ENCODE data around the gene ZNF90.
"Not testable (repeated sequence)": the region's sequence is repeated elsewhere in the genome, so short reads cannot be mapped to it uniquely, and the experiment has no call there.

The ZNF90 gene

GRCh38 chr19:20072936-20073335 is 4.9 kb upstream of the ZNF90 start:
- H2AFZ ChIP-seq, result no peak overlapping the region
- no peak overlapping the region for H3K4me2 ChIP-seq (ENCODE audit: low read length)
- no peaks in the 10 kb centered on the region for H3K79me2 ChIP-seq
- no peaks in the 10 kb centered on the region for H3K4me1 ChIP-seq
- no peak overlapping the region for H3K27ac ChIP-seq
- no peak overlapping the region for H3K4me3 ChIP-seq (ENCODE audit: low read depth, low read length)
- H3K9ac ChIP-seq, result no peak overlapping the region
- no peaks in the 10 kb centered on the region for H3K36me3 ChIP-seq (ENCODE audit: control insufficient read depth, insufficient read depth, low read length)
- H3K9me3 ChIP-seq (ENCODE audit: control insufficient read depth, low read length), result no peaks in the 10 kb centered on the region
- TF ChIP-seq, protein P1, sequence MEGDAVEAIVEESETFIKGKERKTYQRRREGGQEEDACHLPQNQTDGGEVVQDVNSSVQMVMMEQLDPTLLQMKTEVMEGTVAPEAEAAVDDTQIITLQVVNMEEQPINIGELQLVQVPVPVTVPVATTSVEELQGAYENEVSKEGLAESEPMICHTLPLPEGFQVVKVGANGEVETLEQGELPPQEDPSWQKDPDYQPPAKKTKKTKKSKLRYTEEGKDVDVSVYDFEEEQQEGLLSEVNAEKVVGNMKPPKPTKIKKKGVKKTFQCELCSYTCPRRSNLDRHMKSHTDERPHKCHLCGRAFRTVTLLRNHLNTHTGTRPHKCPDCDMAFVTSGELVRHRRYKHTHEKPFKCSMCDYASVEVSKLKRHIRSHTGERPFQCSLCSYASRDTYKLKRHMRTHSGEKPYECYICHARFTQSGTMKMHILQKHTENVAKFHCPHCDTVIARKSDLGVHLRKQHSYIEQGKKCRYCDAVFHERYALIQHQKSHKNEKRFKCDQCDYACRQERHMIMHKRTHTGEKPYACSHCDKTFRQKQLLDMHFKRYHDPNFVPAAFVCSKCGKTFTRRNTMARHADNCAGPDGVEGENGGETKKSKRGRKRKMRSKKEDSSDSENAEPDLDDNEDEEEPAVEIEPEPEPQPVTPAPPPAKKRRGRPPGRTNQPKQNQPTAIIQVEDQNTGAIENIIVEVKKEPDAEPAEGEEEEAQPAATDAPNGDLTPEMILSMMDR (IDR thresholded peaks at IDR 0.05), result no peak
- no peaks in the 10 kb centered on the region for H3K27me3 ChIP-seq (ENCODE audit: control insufficient read depth, insufficient read depth, low read length)

DNA sequence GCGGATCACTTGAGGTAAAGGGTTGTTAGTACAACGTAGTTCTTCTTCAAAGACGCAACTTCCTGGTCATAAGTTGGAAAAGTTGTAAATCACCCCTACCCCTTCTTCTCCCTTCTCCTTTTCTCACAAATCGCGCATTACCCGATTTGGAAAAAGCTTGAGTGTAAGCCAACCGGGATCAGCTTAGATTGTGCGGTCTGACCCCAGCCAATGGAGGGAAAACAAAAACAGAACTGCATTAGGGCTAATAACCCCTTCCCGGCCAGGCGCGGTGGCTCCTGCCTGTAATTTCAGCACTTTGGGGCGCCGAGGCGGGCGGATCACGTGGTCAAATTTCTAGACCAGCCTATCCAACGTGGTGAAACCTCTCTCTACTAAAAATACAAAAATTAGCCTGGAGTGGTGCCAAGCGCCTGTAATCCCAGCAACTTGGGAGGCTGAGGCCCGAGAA is 806 bp downstream of the ZNF90 start:
- Histone ChIP-seq H3K4me3 (ENCODE audit: low read depth, low read length) (peak overlapping the region; percentile 78), H3K4me2 (ENCODE audit: low read length) (peak overlapping the region; percentile 84), H3K4me1 (peaks cover 25% of the 10 kb centered on the region), H3K27ac (peak overlapping the region; percentile 91), H3K36me3 (ENCODE audit: control insufficient read depth, insufficient read depth, low read length) (no peaks in the 10 kb centered on the region), H3K9me3 (ENCODE audit: control insufficient read depth, low read length) (no peaks in the 10 kb centered on the region), H3K79me2 (peaks cover 5% of the 10 kb centered on the region), H3K9ac (no peak overlapping the region), H2AFZ (peak overlapping the region; percentile 89), H3K27me3 (ENCODE audit: control insufficient read depth, insufficient read depth, low read length) (no peaks in the 10 kb centered on the region)
- TF ChIP-seq, protein P1 (IDR thresholded peaks at IDR 0.05), result no peak

- peak overlapping the region; percentile 91 for H3K27ac ChIP-seq
- H3K27me3 ChIP-seq (ENCODE audit: control insufficient read depth, insufficient read depth, low read length), result no peaks in the 10 kb centered on the region
- H3K4me1 ChIP-seq, result peaks cover 25% of the 10 kb centered on the region
- no peaks in the 10 kb centered on the region for H3K36me3 ChIP-seq (ENCODE audit: control insufficient read depth, insufficient read depth, low read length)
- peak overlapping the region; percentile 78 for H3K4me3 ChIP-seq (ENCODE audit: low read depth, low read length)
- H3K9ac ChIP-seq, result no peak overlapping the region
- H3K4me2 ChIP-seq (ENCODE audit: low read length), result peak overlapping the region; percentile 84
- H2AFZ ChIP-seq, result peak overlapping the region; percentile 40
- TF ChIP-seq, protein P1 (IDR thresholded peaks at IDR 0.05), result no peak
- H3K9me3 ChIP-seq (ENCODE audit: control insufficient read depth, low read length), result no peaks in the 10 kb centered on the region
- H3K79me2 ChIP-seq, result peaks cover 10% of the 10 kb centered on the region
Measured at GRCh38 chr19:20079476-20079875, 1.7 kb downstream of the ZNF90 start.

DNA sequence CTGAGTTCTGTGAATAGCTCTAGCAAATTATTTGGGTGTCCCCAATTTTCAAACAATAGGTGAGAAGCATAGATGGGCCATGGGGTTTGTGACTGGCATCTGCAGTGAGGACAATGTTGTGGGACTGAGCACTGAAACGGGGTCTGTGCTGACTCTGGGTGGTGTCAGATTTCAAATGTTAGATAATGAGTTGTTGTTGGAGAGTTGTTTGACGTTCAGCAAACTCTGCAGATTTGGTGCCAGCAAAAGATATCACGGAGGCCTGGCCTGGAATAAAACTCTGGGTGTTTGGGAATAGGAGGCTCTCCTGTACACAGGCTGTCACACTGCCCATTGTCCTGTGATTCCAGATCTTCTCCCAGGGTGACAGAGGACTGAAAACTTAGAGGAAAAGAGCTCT is 2.9 kb downstream of the ZNF90 start:
- no peak overlapping the region for H3K9ac ChIP-seq
- peaks cover 25% of the 10 kb centered on the region for H3K4me1 ChIP-seq
- peaks cover 17% of the 10 kb centered on the region for H3K79me2 ChIP-seq
- peak overlapping the region; percentile 56 for H2AFZ ChIP-seq
- no peaks in the 10 kb centered on the region for H3K36me3 ChIP-seq (ENCODE audit: control insufficient read depth, insufficient read depth, low read length)
- H3K4me2 ChIP-seq (ENCODE audit: low read length), result peak overlapping the region; percentile 84
- H3K9me3 ChIP-seq (ENCODE audit: control insufficient read depth, low read length), result no peaks in the 10 kb centered on the region
- H3K27ac ChIP-seq, result peak overlapping the region; percentile 91
- TF ChIP-seq, protein P1 (IDR thresholded peaks at IDR 0.05), result no peak
- peak overlapping the region; percentile 78 for H3K4me3 ChIP-seq (ENCODE audit: low read depth, low read length)
- no peaks in the 10 kb centered on the region for H3K27me3 ChIP-seq (ENCODE audit: control insufficient read depth, insufficient read depth, low read length)

DNA sequence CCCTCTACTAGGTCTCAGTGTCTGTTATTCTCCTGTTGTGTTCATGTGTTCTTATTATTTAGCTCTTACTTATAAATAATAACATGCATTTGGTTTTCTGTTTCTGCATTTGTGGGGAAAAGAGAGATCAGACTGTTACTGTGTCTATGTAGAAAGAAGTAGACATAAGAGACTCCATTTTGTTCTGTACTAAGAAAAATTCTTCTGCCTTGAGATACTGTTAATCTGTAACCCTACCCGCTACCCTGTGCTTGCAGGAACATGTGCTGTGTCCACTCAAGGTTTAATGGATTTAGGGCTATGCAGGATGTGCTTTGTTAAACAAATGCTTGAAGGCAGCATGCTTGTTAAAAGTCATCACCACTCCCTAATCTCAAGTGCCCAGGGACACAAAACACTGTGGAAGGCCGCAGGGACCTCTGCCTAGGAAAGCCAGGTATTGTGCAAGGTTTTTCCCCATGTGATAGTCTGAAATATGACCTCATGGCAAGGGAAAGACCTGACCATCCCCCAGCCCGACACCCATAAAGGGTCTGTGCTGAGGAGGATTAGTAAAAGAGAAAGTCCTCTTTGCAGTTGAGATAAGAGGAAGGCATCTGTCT is 4.5 kb downstream of the ZNF90 start:
- Histone ChIP-seq H3K79me2 (peaks cover 19% of the 10 kb centered on the region), H3K4me1 (peaks cover 26% of the 10 kb centered on the region), H2AFZ (peak overlapping the region; percentile 33), H3K27ac (peak overlapping the region; percentile 91)
- not testable (repeated sequence) for H3K4me3 ChIP-seq (ENCODE audit: low read depth, low read length); H3K9ac ChIP-seq; H3K36me3 ChIP-seq (ENCODE audit: control insufficient read depth, insufficient read depth, low read length); H3K4me2 ChIP-seq (ENCODE audit: low read length); H3K27me3 ChIP-seq (ENCODE audit: control insufficient read depth, insufficient read depth, low read length); H3K9me3 ChIP-seq (ENCODE audit: control insufficient read depth, low read length)

DNA sequence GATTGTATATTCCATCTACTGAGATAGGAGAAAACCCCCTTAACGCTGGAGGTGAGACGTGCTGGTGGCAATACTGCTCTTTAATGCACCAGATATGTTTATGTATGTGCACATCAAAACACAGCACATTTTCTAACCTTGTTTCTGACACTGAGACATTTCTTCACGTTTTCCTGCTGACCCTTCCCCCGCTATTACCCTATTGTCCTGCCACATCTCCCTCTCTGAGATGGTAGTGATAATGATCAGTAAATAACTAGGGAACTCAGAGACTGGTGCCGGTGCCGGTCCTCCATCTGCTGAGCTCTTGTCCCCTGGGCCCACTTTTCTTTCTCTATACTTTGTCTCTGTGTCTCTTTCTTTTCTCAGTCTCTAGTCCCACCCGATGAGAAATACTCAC is 5.1 kb downstream of the ZNF90 start:
- peaks cover 24% of the 10 kb centered on the region for H3K79me2 ChIP-seq
- H3K9me3 ChIP-seq (ENCODE audit: control insufficient read depth, low read length); H3K36me3 ChIP-seq (ENCODE audit: control insufficient read depth, insufficient read depth, low read length); H3K27me3 ChIP-seq (ENCODE audit: control insufficient read depth, insufficient read depth, low read length); H3K9ac ChIP-seq; H3K4me3 ChIP-seq (ENCODE audit: low read depth, low read length): not testable (repeated sequence)
- peak overlapping the region; percentile 3 for H3K4me2 ChIP-seq (ENCODE audit: low read length)
- peak overlapping the region; percentile 91 for H3K27ac ChIP-seq
- peaks cover 28% of the 10 kb centered on the region for H3K4me1 ChIP-seq
- H2AFZ ChIP-seq, result peak overlapping the region; percentile 4

All from parathyroid adenoma (tissue), 2 donors.